ENCODE results near the gene IFNLR1.

DNA sequence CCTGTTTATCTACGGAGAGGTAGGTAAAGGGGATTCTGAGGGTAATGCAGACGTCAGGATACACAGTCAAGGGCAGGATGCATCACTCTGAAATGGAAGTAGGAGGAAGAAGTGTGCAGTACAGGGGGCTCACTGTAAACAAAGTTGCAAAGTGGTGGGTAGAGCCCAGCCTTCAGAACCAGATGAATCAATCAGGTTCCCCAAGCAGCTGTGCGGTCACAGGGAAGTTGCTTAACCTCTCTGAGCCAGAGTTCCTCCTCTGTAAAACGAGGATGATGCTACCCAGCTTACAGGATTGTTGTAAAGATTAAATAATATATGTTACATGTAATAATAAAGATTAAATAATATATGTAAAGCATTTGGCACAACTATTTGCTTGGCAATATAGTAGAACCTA is 61.6 kb downstream of the IFNLR1 start:
- no peak for TF ChIP-seq CTCF (IDR thresholded peaks at IDR 0.05)
- TF ChIP-seq POLR2A (IDR thresholded peaks at IDR 0.05) = no peak
